H1 (cell line): Measurements from ENCODE around the gene HUWE1.

Experiments
- CHD1 ChIP-seq: IDR thresholded peaks from 2 replicates; pipeline ENCODE4 v1.6.1; 2012; ENCODE audit warnings: low read depth, low read length, improper control_type of control experiment
- CTCF ChIP-seq, 3 experiments: IDR thresholded peaks; 1 replicate in 2 of 3; 2 replicates in 1 of 3; pipeline versions ENCODE4 v1.5.1 to v1.6.1; 2011; ENCODE audit warnings: low read length in 3 of 3, mild to moderate bottlenecking in 3 of 3, inconsistent platforms in 2 of 3, low read depth in 1 of 3, moderate library complexity in 1 of 3; ENCODE audit not compliant: insufficient read depth in 1 of 3; ENCODE audit errors: control extremely low read depth in 1 of 3
- RFX5 ChIP-seq: IDR thresholded peaks from 2 replicates; pipeline ENCODE4 v1.6.1; 2011; ENCODE audit warnings: low read depth, low read length, improper control_type of control experiment, borderline replicate concordance

DNA sequence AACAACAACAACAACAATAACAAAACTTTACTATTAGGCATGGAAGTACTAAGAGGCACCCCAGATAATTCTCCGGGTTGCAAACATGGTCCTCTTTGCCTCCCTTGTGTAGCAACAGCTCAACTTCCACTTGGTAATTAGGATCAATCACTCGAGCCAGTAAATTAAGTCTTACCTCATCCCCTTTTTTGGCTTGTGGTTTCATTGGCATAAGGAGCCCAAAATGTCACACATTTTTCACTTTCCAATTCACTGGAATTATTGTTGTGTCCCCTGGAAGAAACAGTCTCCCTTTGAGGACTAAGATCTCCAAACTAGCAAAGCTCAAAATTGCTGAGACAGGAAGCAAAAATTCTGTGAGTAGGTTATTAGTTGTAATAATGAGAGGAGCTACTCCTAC is 203.1 kb downstream of the HUWE1 start:
- no peak for TF ChIP-seq CTCF (IDR thresholded peaks at IDR 0.05; ENCODE audit: control extremely low read depth in 1 of 3, insufficient read depth in 1 of 3, low read depth in 1 of 3, low read length in 3 of 3)
- TF ChIP-seq RFX5, result no peak
- TF ChIP-seq CHD1, result no peak
